HG03460 (cell line): ENCODE measurements around the gene IPCEF1.

Experiments used
- ATAC-seq: cut with Tn5 transposase; IDR thresholded peaks from one replicate; pipeline ENCODE4 v1.9.1; 2021; ENCODE audit not compliant: unreplicated experiment

Gene IPCEF1, protein sequence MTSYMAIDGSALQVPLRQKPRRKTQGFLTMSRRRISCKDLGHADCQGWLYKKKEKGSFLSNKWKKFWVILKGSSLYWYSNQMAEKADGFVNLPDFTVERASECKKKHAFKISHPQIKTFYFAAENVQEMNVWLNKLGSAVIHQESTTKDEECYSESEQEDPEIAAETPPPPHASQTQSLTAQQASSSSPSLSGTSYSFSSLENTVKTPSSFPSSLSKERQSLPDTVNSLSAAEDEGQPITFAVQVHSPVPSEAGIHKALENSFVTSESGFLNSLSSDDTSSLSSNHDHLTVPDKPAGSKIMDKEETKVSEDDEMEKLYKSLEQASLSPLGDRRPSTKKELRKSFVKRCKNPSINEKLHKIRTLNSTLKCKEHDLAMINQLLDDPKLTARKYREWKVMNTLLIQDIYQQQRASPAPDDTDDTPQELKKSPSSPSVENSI

DNA sequence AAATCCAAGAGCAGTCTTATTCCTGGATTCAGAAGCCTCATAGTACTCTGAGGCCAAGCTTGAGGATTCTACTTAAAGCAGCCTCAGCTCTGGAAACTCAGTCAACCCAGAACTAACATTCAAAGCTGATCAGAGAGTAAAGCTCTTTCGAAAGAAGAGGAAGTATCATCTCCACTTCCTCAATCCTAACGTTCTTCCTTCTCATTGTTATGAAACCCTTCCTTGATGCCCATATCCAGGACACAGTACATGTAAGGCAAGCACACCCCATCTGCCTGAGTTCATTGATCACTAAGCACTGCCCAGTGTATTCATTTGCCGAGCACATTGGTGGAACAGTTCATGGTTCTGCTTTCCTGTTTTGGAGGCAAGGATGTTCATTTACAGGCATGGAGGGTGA lies at the start of gene IPCEF1:
Gene IPCEF1, minus strand, starts transcription at position 114 of the 400 bp plus-strand sequence. CDS start 90,856 bp downstream, outside the sequence.
- ATAC-seq = no peak

DNA sequence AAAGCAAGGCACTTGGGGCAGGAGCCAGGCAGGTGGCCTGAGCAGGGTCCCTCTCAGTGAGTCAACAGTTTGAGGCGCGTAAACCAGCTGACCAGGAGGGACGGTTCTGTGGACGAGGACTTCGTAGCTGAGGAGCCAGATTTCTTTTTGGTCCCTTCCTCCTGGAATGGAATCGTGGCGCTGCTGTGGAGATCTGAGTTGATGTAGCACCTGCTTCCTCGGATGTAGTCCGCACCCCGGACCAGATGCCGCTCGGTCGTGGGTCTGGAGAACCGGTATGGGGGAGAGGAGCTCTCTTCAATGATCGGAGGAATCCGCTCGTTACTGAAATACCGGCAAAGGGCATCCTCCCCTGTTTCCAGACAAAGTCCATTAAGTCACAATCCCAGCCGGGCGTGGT lies 49.7 kb upstream of the IPCEF1 start:
- no peak for ATAC-seq

DNA sequence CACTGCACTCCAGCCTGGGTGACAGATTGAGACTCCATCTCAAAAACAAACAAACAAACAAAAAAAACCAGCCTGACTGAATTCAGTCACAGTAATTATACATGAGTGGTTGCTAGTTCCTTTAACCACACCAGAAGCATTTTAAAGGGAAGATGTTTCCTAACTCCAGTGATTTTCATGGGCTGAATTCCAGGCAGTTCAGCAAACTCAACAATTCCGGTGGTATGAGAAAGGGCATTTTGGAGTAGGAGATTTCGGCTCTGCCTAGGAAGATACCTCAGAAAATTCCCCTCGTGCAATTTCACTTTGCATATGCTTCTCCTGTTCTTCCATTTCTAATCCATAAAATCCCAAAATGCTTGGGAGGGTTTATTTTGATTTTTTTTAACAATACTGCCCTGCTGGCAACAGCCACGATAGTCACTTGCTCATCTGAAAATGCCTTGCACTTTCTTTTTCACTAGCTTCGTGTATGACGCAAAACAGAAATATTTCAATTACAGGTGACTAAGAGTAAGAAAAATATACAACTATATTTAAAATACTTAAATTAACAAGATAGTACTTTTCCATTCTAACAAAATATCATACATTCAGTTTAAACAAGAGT lies 48.3 kb upstream of the IPCEF1 start:
- ATAC-seq = no peak

DNA sequence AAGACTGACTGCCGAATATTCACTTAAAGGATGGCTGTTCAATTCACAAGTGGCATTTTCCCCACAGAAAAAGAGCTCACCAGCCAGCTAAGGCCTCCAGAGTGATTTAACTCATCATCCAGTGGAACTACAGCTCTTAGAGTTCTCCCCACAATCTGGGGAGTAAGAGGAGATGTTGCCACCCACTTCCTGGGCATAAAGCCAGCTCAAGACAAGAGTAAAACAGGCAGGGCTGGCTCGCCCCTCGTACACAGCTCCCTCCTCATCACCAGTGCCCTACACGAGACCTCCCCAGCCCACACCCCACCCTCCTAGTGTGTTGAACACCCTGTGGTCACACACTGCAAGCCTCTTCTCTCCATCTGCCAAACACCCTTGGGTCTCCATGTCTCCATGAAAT lies 47.2 kb upstream of the IPCEF1 start:
- ATAC-seq = no peak

DNA sequence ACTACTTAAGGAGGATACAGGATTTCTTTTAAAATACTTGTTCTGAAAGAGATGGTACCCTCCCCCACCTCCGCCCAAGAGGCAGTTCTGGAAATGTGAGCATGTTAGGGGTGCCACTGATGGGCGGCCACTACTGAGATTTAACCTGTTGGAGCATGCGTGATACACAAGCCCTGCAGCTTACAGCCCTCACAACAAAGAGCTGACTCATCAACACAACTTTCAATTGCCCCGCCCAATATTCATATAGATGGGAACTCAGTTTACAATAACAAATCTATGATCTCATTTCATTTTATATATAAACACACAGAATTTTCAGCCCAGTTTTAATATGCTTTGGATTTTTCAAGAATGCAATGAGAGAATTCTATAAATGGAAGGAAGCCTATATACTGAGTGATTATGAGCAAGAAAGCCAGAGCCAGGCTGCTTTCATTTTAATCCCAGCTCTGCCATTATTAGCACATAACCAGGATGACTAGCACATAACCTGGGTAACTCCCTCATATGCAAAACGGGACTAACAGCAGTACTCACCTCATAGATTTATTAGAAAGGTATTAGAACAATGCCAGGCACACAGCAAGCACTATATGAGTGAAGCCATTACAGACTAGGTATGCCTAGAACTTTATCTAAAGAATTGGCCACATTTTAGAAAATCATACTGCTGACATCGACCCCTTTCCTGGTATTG lies 45.6 kb upstream of the IPCEF1 start:
- no peak for ATAC-seq

DNA sequence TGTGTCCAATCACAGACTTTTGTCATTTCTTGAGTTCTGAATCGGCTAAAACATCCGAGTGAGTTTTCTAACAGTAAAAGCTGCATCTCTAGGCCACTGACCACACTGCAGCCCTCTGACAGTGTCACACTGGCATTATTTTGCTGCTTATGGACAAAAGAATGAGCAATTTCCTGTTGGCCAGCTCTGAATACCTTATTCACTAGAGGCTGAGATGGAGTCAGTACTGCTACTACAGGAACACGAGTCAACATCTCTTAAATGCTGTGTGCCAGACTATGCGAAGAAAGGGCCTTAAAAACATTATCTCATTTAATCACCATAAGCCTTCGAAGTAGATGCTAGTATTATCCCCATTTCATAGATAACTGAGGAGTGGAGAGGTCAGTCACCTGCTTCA lies 42.5 kb upstream of the IPCEF1 start:
- no peak for ATAC-seq

DNA sequence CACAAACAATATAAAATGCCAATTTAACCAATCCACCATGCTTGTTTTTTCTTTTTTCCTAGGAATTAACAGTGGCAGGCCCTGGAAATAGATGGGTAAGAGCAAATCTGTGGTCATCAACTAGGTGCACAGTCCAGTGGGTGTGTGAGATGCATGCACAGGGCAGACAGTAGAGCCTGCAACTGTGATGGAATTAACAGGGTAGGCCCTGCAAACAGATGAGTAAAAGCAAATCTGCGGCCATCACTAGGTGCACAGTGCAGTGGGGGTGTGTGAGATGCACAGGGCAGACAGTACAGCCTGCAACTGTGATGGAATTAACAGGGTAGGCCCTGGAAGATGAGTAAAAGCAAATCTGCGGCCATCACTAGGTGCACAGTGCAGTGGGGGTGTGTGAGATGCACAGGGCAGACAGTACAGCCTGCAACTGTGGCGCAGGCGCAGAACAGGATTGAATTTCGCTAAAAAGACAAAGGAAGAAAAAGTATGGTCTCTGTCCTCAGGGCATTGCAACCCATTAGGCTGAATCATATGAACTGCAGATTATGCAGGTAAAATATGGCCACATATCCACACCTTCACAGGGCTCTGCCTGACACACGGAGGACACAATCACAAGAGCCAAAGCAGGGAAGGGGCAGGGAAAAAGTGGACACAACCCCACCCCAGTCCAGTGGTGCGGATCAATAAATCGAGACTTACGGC lies 41.0 kb upstream of the IPCEF1 start:
- ATAC-seq = no peak

DNA sequence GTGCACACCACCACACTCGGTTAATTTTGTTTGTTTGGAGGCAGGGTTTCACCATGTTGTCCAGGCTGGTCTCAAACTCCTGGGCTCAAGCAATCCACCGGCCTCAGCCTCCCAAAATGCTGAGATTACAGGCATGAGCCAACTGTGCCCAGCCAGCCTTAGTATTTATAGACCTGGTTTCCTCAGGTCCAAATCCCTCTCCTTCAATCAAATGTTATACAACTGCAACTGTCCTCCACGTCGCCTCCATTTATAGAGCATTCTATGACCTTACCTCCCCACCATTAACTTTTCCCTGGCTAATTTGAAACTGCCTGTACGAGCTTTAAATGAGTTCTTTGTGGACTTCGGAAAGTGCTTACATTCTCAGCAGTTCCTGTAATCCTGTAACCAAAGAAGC lies 39.3 kb upstream of the IPCEF1 start:
- ATAC-seq = no peak

DNA sequence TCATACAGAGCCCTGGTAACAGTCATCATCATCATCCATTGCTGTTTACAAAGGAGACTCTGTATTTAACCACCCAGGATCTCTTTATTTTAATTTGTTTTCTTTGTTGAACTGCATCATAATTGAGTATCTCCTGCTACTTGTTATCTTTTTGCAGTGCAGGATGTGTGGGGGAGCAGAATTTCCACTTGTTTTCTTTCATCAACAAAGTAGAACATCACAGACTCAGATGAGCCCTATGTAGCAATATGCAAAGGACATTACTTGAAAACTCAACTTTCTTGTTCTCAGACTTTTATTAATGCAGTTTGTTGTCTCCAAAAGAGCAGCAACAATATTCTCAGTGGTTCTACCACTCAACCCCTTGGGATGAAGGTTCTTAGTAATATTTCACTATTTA lies 38.7 kb upstream of the IPCEF1 start:
- ATAC-seq = no peak

DNA sequence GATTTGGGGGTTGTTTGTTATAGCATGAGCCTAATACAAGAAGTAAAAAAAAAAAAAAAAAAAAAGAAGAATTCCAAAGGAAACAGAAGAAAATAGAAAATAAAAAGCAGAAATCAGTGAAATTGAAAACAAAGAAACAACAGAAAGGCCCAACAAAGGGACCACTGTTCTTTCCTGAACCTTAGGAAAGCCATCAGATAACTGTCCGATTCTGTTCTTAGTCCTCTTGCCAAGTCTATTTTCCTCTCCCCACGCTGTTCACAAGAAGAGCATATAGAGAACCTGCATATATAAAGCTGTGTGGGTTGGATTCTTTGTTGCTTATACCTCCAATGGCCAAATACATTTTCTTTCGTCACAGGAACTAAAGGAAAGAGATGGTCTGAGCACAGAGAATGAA lies 38.0 kb upstream of the IPCEF1 start:
- ATAC-seq = no peak

DNA sequence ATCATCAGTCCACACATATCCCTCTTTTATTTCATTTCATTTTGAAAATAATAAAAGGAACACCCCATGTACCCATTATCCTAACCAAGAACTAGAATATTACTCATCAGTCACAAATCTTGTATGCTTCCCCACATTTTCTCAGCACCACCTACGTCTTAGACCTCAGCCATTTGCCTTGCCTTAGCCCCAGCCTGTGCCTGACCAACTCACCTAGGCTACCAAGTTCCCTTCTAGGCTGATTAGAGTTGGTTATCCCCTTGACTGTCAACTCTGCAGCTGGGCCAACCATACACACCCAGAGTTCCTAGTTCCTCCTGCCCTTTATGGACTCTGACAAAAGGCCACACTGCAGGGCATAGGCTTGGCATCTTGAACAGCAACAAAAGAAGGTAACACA lies 33.4 kb upstream of the IPCEF1 start:
- no peak for ATAC-seq

DNA sequence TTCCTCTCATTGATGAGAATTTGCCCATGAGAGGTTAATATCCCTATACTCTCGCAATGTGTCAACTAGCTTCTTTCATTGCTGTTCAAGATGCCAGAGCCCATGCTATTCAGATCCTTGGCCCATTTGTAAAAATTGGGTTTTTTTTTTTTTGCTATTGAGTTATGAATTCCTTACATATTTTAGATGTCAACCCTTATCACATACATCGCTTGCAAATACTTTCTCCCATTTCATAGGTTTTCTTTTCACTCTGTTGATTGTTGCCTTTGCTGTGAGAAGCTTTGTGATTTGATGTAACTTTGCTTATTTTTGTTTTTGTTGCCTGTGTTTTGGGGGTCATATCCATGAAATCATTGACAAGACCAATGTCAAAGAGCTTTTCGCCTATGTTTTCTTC lies 32.2 kb upstream of the IPCEF1 start:
- no peak for ATAC-seq

DNA sequence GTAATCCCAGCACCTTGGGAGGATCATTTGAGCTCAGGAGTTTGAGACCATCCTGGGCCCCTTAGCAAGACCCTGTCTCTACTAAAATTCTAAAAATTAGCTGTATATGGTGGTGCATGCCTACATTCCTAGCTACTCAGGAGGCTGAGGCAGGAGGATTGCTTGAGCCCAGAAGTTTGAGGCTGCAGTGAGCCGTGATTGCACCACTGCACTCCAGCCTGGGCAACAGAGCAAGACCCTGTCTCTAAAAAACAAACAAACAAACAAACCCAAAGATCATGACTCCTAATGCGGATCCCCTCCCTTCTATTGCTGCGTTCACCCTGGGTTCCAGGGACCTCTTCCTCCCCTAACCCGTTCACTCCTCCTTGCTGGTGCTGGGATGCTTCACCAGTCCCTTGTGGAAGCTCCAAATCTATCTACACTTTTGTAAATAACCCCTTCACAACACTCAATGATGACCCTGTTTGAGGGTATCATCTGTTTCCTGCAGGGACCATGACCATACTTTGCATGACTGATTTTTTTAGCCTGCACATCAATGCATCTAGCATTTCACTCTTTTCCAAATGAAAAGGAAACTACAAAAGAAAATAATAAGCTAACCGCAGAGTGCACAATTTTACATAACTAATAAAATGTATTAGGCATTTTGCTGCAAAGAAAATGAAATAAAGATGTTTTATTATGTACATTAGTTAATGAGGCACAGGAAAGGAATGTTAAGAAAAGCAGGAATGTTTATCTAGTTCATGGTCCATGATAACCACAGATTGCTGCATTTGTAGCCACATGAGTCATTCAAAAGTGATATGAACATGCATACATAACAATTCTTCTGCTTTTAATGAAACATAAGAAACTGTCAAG lies 30.5 kb upstream of the IPCEF1 start:
- ATAC-seq = no peak

DNA sequence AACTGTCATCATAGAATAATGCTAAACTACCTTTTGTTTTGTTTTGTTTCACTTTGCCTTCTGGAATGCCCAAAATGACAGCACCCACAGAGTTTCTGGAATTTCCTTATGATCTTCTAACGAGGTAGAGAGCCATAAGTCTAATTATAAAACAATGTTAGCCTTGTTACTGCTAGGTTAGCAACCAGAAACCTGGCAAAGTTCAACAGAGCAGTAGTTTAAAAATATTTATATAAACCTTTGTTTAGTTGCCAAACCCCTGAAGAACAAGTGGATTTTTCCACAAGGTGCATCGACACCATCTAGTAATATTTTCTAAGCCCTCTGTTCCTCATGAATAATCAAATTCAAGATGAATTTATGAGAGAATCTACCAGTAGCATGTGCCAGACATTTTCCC lies 27.6 kb upstream of the IPCEF1 start:
- ATAC-seq = no peak

DNA sequence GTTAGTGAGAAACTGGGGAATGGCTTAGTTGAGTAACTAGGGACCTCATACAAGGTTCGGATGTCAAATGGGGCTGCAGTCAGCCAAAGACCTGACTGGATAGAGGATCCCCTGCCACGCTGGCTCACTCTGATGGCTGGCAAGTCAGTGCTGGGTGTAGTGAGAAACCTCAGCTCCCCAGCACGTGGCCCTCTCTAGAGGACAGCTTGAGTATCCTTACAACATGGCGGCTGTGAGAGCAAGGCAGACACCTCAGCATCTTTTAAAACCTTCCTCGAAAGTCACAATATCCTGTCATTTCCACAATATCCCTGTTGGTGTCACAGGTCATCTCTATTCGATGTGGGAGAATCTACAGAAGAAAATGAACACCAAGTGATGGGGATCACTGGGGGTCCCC lies 26.7 kb upstream of the IPCEF1 start:
- ATAC-seq = no peak

DNA sequence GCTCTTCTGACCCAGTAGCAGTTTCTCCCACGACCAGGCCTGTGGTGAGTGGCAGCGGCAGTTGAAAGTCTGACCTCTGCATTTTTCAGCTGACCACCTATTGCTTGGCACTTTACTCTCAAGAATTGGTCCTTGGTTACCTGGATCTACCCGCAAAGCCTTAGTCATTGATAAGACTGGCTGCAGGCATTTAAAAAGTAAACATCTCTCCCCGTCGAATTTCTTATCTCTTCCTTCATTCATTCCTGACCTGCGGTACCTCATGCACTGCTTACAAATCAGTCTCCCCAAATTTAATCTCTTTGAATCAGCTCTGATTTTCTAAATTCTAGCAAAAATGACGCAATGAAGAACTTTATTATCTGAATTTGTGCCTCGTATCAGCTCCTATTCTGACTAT lies 26.1 kb upstream of the IPCEF1 start:
- no peak for ATAC-seq

DNA sequence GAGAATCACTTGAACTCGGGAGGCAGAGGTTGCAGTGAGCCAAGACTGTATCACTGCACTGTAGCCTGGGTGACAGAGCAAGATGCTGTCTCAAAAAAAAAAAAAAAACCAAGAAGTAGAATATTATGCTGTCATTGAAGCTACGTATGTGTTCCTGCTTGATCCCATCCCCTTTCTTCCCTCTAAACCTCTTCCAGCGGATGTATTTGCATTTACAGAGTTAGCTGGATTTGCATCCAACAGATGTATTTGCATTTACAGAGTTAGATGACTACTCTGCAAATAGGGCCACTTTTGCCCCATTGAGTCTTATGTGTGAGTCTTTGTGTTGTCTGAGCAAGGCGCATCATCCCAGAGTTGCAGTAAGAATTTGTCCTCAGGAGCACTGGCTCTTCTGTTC lies 24.9 kb upstream of the IPCEF1 start:
- ATAC-seq = no peak

DNA sequence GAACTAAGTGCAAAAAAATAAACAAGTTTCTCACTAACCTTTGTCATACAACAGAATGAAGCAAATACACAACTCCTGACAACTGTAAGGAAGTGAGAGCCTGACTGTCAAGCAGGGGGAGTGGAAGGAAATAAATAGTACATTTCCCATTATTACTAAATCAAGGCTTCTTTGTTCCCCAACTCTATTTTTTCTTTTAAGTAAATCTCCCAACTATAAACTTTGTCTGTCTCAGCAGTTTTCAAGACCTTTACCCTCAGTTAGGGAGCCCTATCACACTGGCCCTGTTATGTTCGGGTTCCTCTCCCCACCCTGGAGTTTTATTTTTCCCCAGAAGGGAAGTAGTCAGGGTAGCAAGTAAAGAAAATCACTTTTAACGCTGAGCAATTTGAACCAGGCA lies 24.1 kb upstream of the IPCEF1 start:
- no peak for ATAC-seq

DNA sequence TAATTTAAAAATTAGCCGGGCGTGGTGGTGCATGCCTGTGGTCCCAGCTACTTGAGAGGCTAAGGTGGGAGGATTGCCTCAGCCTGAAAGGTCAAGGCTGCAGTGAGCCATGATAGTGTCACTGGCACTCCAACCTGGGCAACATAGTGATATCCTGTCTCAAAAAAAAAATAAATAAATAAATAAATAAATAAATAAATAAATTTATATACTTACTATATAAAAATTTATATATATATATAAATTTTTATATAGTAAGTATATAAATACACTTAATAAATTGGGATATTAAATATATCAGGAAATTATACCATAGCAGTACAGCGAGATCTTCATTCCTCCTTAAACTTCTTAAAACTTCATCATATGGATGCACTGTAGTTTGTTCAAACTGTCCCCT lies 23.0 kb upstream of the IPCEF1 start:
- no peak for ATAC-seq

DNA sequence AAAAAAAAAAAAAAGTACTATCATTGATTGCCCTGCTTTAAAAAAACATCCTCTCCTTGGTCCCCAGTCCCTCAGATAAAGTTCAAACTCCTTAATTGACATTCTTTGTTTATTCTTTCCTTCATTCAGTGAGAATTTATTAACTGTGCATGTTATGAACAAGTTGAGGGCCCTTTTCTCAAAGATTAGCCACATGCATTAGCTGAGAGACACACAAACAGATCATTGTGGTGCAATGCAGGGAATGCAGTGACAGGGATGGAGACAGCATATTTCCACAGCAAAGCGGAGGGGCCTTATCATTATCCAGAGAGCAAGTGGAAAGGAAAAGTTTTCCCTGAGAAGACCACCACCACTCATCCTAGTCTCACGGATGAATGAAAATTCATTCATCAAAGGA lies 21.9 kb upstream of the IPCEF1 start:
- no peak for ATAC-seq

DNA sequence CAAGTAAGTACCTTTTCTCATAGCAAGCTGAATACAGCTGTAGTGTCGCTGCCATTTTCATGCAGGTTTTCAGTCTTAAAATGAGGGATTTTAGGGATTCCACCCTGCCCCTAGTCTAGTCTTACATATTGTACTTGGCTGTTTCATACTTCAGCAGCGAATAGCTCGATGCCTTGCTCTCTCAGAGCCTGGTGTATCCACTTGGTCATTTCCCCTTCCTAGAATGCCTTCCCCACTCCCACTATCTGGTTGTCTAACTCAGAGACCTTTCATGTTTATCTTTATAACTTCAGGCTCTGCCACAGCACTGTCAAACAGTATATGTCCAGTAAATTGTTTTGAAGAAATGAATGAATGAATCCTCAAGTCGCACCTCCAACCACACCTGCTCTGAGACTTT lies 21.1 kb upstream of the IPCEF1 start:
- no peak for ATAC-seq
